Measurements from ENCODE around the gene SCNN1A.

GRCh38 chr12:6387541-6387940 is 12.2 kb upstream of the SCNN1A start:
- TF ChIP-seq CTCF (IDR thresholded peaks at IDR 0.05) (no peak), POLR2A (IDR thresholded peaks at IDR 0.05) (no peak)

Data from adrenal gland (tissue), 5 donors.